CD4-positive, alpha-beta T cell (primary cell): Measurements from ENCODE around the gene FAM204A. TPM values are rescaled to one million over a fixed set of nuclear protein-coding genes. Genes with fewer than 3 reads are reported as not detected.

Experiments
- ATAC-seq: fragments of 200-7000 bp; cut with Tn5 transposase; one replicate; pipeline ENCODE4 v1.10.0; 2022; ENCODE audit warnings: mild to moderate bottlenecking; ENCODE audit not compliant: poor library complexity
- CTCF ChIA-PET: fragments of 350-600 bp; sonication (Branson Sonifier 250); formaldehyde crosslinking; loops from one replicate; lab custom pipeline; 2021; ENCODE audit warnings: antibody characterized with exemption, inconsistent platforms; lab: Charles Lee
- POLR2A ChIA-PET: fragments of 350-600 bp; sonication (Branson Sonifier 250); formaldehyde crosslinking; loops from one replicate; lab custom pipeline; 2021; ENCODE audit warnings: antibody characterized with exemption, inconsistent platforms; lab: Charles Lee
- DNase-seq, 14 experiments: peaks; one replicate each; pipeline ENCODE4 v3.0.0-alpha.2; 2013 to 2020; ENCODE audit warnings: mixed read lengths in 2 of 14
- H3K27ac ChIP-seq, 2 donors: one replicate each; pipeline versions ENCODE4 v1.5.1 to v1.7.0; 2013; ENCODE audit warnings: low read length in 2 of 2, low read depth in 1 of 2, mild to moderate bottlenecking in 1 of 2
- H3K27me3 ChIP-seq, 2 experiments: 1 replicate in 1 of 2; 2 replicates in 1 of 2; pipeline versions ENCODE4 v1.6.1 to v1.7.0; 2013; ENCODE audit warnings: low read length in 2 of 2, control low read depth in 1 of 2, mild to moderate bottlenecking in 1 of 2, moderate library complexity in 1 of 2; ENCODE audit not compliant: insufficient read depth in 2 of 2, control insufficient read depth in 1 of 2
- H3K36me3 ChIP-seq: one replicate; pipeline ENCODE4 v1.6.1; 2013; ENCODE audit warnings: low read length, control low read depth; ENCODE audit not compliant: insufficient read depth
- H3K4me1 ChIP-seq: one replicate; pipeline ENCODE4 v1.6.1; 2013; ENCODE audit warnings: low read length, control low read depth; ENCODE audit not compliant: insufficient read depth
- H3K4me3 ChIP-seq: one replicate; pipeline ENCODE4 v1.5.1; 2013; ENCODE audit warnings: mild to moderate bottlenecking, low read length, moderate library complexity
- H3K9me3 ChIP-seq, 2 experiments: 1 replicate in 1 of 2; 2 replicates in 1 of 2; pipeline versions ENCODE4 v1.6.1 to v1.7.0; 2013; ENCODE audit warnings: low read length in 2 of 2, mild to moderate bottlenecking in 2 of 2, control low read depth in 1 of 2, moderate library complexity in 1 of 2; ENCODE audit not compliant: control insufficient read depth in 1 of 2, insufficient read depth in 1 of 2
- H3K27ac Mint-ChIP-seq: one replicate; pipeline ENCODE4 v1.8.0; 2020; ENCODE audit warnings: mixed read lengths
- H3K27me3 Mint-ChIP-seq: one replicate; pipeline ENCODE4 v1.8.0; 2021; ENCODE audit warnings: mixed read lengths
- H3K36me3 Mint-ChIP-seq: one replicate; pipeline ENCODE4 v1.8.0; 2021; ENCODE audit warnings: low read depth, mixed read lengths
- H3K4me1 Mint-ChIP-seq: one replicate; pipeline ENCODE4 v1.8.0; 2021; ENCODE audit warnings: low read depth, mixed read lengths
- H3K4me3 Mint-ChIP-seq: one replicate; pipeline ENCODE4 v1.8.0; 2020; ENCODE audit warnings: mild to moderate bottlenecking, mixed read lengths
- H3K9me3 Mint-ChIP-seq: one replicate; pipeline ENCODE4 v1.8.0; 2020; ENCODE audit warnings: mixed read lengths
- intact Hi-C, 2 experiments: fragments of 100-400 bp; cut with DNase I in 1 of 2; cut with micrococcal nuclease in 1 of 2; formaldehyde crosslinking; loops; one replicate each; pipeline versions ENCODE4 v1.15.1 to v1.9.0; 2023 to 2025; cut with DNase I, micrococcal nuclease
- total RNA-seq, 174 experiments: library from RNA in 2 of 174; stranded (reverse) in 2 of 174; gene quantifications; one replicate each; pipeline ENCODE4 v1.2.3 and lab custom pipeline; 2021 to 2026
- TF ChIP-seq, protein P1 (sequence below): fragments of 200-600 bp; IDR thresholded peaks from one replicate; pipeline ENCODE4 v1.8.0; 2022; ENCODE audit warnings: antibody characterized with exemption, mild to moderate bottlenecking

Gene FAM204A
- total RNA-seq, 2 experiments from 2014 or later: 47.3 to 54.7 TPM

DNA sequence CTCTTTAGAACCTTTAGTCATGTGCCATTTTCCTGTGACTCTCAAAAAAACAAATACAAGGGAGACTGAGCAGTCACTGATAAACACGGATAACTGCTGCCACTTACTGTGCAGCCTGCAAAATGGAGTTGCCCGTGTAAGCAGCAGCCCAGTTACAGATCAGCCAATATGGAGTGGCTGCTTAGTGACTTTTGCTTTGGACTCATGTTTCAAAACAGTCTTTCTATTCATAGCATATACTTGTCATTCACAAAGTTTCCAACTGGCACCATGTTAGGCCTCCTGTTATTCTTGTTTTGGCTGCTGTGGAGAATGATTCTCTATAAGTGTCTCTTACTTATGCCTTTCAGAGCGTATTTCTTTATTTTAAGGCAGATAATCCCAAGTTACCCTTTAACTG is 3.0 kb downstream of the FAM204A start:
- Histone ChIP-seq H3K4me1 (peaks cover 21% of the 10 kb centered on the region), H3K36me3 (peaks cover 36% of the 10 kb centered on the region), H3K27me3 (no peaks in the 10 kb centered on the region), H3K4me3 (no peak overlapping the region), H3K9me3 (no peaks in the 10 kb centered on the region), H3K27ac (no peak overlapping the region)
- Mint-ChIP-seq H3K4me3 (peak overlapping the region; percentile 99), H3K36me3 (peaks cover 61% of the 10 kb centered on the region), H3K9me3 (no peaks in the 10 kb centered on the region), H3K4me1 (peaks cover 62% of the 10 kb centered on the region), H3K27ac (no peak overlapping the region), H3K27me3 (no peaks in the 10 kb centered on the region)
- DNase-seq: no peak
- intact Hi-C loops: no loop called here
- ChIA-PET CTCF (no interaction called here), POLR2A (no interaction called here)
- no peak for ATAC-seq
- TF ChIP-seq, protein P1, sequence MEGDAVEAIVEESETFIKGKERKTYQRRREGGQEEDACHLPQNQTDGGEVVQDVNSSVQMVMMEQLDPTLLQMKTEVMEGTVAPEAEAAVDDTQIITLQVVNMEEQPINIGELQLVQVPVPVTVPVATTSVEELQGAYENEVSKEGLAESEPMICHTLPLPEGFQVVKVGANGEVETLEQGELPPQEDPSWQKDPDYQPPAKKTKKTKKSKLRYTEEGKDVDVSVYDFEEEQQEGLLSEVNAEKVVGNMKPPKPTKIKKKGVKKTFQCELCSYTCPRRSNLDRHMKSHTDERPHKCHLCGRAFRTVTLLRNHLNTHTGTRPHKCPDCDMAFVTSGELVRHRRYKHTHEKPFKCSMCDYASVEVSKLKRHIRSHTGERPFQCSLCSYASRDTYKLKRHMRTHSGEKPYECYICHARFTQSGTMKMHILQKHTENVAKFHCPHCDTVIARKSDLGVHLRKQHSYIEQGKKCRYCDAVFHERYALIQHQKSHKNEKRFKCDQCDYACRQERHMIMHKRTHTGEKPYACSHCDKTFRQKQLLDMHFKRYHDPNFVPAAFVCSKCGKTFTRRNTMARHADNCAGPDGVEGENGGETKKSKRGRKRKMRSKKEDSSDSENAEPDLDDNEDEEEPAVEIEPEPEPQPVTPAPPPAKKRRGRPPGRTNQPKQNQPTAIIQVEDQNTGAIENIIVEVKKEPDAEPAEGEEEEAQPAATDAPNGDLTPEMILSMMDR: no peak

DNA sequence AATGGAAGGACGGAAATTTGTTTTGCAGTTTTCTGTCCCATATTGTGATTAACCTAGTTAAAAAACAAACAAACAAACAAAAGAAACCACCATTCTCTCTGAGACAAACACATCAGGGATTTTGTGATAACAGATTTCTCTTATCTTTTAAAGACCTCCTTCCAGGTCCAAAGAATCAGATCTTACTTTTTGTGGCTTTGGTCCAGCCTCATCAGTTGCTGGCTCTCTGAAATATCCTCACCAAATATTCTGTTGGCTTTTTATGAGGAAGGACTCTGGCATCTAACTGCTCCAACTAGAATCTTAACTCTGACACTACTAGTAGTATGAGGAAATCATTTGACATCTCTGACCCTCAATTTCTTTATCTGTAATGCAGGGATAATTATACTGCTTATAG is 4.8 kb downstream of the FAM204A start:
- POLR2A ChIA-PET: no interaction called here
- Histone ChIP-seq H3K4me1 (peaks cover 12% of the 10 kb centered on the region), H3K27ac (no peak overlapping the region), H3K9me3 (no peaks in the 10 kb centered on the region), H3K4me3 (no peak overlapping the region), H3K36me3 (peaks cover 50% of the 10 kb centered on the region), H3K27me3 (no peaks in the 10 kb centered on the region)
- ATAC-seq (no peak), DNase-seq (no peak)
- intact Hi-C loops: no loop called here
- no peaks in the 10 kb centered on the region for H3K27me3 Mint-ChIP-seq
- CTCF ChIA-PET: no interaction called here
- no peak overlapping the region for H3K4me3 Mint-ChIP-seq
- peaks cover 54% of the 10 kb centered on the region for H3K4me1 Mint-ChIP-seq
- TF ChIP-seq, protein P1: no peak
- no peak overlapping the region for H3K27ac Mint-ChIP-seq
- no peaks in the 10 kb centered on the region for H3K9me3 Mint-ChIP-seq
- H3K36me3 Mint-ChIP-seq: peaks cover 77% of the 10 kb centered on the region

DNA sequence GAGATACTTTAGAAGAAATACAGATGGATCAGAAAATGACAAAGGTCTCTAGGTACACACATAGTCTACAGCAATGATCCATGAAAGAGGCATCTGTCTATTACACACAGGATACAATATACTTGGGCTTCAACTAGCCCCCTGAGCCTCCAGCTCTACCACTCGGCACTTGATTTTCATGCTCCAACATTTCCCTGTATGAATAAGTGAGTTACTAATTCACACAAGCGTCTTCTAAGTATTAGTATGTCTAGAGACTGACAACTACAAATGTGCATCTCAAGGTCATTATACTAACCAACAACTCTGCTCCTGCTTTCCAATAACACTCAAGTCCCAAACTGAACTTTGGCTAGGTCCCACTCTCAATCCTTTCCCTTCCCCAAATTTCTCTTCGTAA is 8.3 kb downstream of the FAM204A start:
- ChIA-PET CTCF (no interaction called here), POLR2A (no interaction called here)
- Mint-ChIP-seq H3K27ac (no peak overlapping the region), H3K4me3 (no peak overlapping the region), H3K9me3 (no peaks in the 10 kb centered on the region), H3K27me3 (no peaks in the 10 kb centered on the region), H3K36me3 (peaks cover 84% of the 10 kb centered on the region), H3K4me1 (peaks cover 23% of the 10 kb centered on the region)
- Histone ChIP-seq H3K27me3 (no peaks in the 10 kb centered on the region), H3K36me3 (peaks cover 65% of the 10 kb centered on the region), H3K27ac (no peak overlapping the region), H3K4me1 (no peaks in the 10 kb centered on the region), H3K4me3 (no peak overlapping the region), H3K9me3 (no peaks in the 10 kb centered on the region)
- ATAC-seq: no peak
- DNase-seq: no peak
- TF ChIP-seq, protein P1: no peak
- intact Hi-C loops: no loop called here
